A673 (cell line): ENCODE measurements around the gene CCDC88C. TPM values are rescaled to one million over a fixed set of nuclear protein-coding genes. Genes with fewer than 3 reads are reported as not detected.
"Not testable (repeated sequence)": the region's sequence is repeated elsewhere in the genome, so short reads cannot be mapped to it uniquely, and the experiment has no call there.

Experiments
- BruUV-seq: library from RNA; stranded (reverse); fragments of 400-500 nt; replicated peaks from 2 replicates; lab custom pipeline; 2021; lab: Mats Ljungman, UMichigan
- CTCF ChIA-PET: fragments of 300-600 bp; sonication (Branson Sonifier 250); formaldehyde crosslinking; loops from one replicate; lab custom pipeline; 2022; ENCODE audit warnings: antibody characterized with exemption; lab: Charles Lee
- POLR2A ChIA-PET: fragments of 300-600 bp; sonication (Branson Sonifier 250); formaldehyde crosslinking; loops from one replicate; lab custom pipeline; 2022; ENCODE audit warnings: antibody characterized with exemption; ENCODE audit not compliant: low non-redundant PET; lab: Charles Lee
- DNase-seq: peaks from one replicate; pipeline ENCODE4 v3.0.0-alpha.2; 2015; ENCODE audit warnings: low spot score
- H3K27ac ChIP-seq: fragments of 200-600 bp; sonication (generic); 2 replicates; pipeline ENCODE4 v1.5.1; 2016; ENCODE audit warnings: mixed run types, low read depth, mild to moderate bottlenecking, mixed read lengths, antibody characterized with exemption, low read length; ENCODE audit not compliant: poor library complexity, severe bottlenecking
- H3K27me3 ChIP-seq: fragments of 200-600 bp; sonication (generic); replicated peaks from 2 replicates; pipeline ENCODE4 v1.6.1; 2017; ENCODE audit warnings: mixed run types, low read depth, mild to moderate bottlenecking, mixed read lengths, antibody characterized with exemption, low read length; ENCODE audit not compliant: insufficient read depth, poor library complexity
- H3K36me3 ChIP-seq: fragments of 200-600 bp; sonication (generic); 2 replicates; pipeline ENCODE4 v1.6.1; 2016; ENCODE audit warnings: mixed run types, mild to moderate bottlenecking, mixed read lengths, antibody characterized with exemption, low read length; ENCODE audit not compliant: insufficient read depth, poor library complexity, severe bottlenecking
- H3K4me1 ChIP-seq: fragments of 200-600 bp; sonication (generic); 2 replicates; pipeline ENCODE4 v1.6.1; 2017; ENCODE audit warnings: mixed run types, mild to moderate bottlenecking, mixed read lengths, antibody characterized with exemption, low read length; ENCODE audit not compliant: insufficient read depth, poor library complexity, severe bottlenecking
- H3K4me3 ChIP-seq: fragments of 200-600 bp; sonication (generic); 2 replicates; pipeline ENCODE4 v1.5.1; 2016; ENCODE audit warnings: low read depth, mixed run types, mild to moderate bottlenecking, mixed read lengths, low read length; ENCODE audit not compliant: poor library complexity, severe bottlenecking
- H3K9me3 ChIP-seq: fragments of 200-600 bp; sonication (generic); 2 replicates; pipeline ENCODE4 v1.6.1; 2016; ENCODE audit warnings: mixed run types, low read depth, mild to moderate bottlenecking, mixed read lengths, antibody characterized with exemption, low read length; ENCODE audit not compliant: poor library complexity, severe bottlenecking
- EZH2 ChIP-seq: fragments of 200-600 bp; sonication (generic); IDR thresholded peaks from 2 replicates; pipeline ENCODE4 v1.6.1; 2017; ENCODE audit warnings: borderline replicate concordance, low read depth, mild to moderate bottlenecking, mixed read lengths, antibody characterized with exemption, low read length; ENCODE audit not compliant: poor library complexity, severe bottlenecking
- intact Hi-C: fragments of 100-400 bp; cut with micrococcal nuclease; formaldehyde crosslinking; loops from one replicate; pipeline ENCODE4 v1.10.0; 2022; ENCODE audit not compliant: unreplicated experiment
- total RNA-seq: library from RNA; stranded (reverse); gene quantifications from 2 replicates; pipeline ENCODE4 v1.2.3, GENCODE V29; 2021
- TF ChIP-seq, protein P1 (sequence below): fragments of 300-800, 200-600 bp; sonication (generic); conservative IDR thresholded peaks from 2 replicates; pipeline ENCODE4 v1.5.1; 2017; ENCODE audit warnings: low read depth, mild to moderate bottlenecking, antibody characterized with exemption, low read length, moderate library complexity, mixed read lengths

CCDC88C gene
- total RNA-seq, 1 experiment from 2014 or later: 49.1 TPM

DNA sequence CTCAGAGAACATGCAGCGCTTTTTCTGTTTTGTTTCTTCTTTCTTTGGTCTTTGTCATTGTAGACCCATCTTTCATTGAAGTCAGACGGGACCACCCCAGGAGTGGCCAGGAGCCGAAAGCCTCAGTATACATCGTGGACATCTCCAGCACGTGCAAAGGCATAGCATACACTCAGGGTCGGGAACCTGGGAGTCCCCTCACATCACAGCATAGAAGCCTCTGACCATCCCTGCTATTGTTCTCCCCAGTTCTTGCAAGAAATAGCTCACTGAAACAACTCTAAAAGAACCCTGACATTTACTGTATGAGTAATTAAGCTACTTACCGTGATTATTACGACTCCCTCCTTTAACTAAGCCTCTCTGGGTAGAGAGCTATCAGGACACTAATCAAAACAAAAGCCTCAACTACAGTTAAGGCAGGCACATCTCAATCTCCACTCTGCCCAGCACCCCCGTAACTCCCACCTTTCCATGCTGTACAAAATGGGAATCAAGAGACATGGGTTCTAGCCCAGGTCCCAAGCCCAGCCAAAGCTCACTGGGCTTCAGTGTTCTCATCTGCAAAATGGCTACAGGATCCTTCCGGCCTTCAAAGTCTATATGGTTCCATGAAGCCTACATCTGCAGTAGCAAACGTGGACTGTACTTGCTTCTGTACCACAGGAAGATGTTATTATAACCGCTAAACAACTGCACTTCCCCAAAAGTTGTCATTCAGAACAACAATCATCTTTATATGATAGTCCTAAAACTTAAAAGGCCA is 6.7 kb downstream of the CCDC88C start:
- peaks cover 12% of the 10 kb centered on the region for H3K36me3 ChIP-seq
- DNase-seq: no peak
- intact Hi-C loops: loop anchor here (10.0 kb wide), 1 partner anchor 504 kb away; no protein-coding TSS in a partner anchor
- H3K4me3 ChIP-seq: no peak overlapping the region
- H3K4me1 ChIP-seq: peaks cover 31% of the 10 kb centered on the region
- no TSS peak for BruUV-seq
- no peak overlapping the region for H3K27ac ChIP-seq
- ChIA-PET POLR2A (no interaction called here), CTCF (interaction anchor here (0.5 kb wide), 1 partner anchor 1472 kb away, joined by 5 read pairs; no protein-coding TSS in a partner anchor)
- H3K9me3 ChIP-seq: no peaks in the 10 kb centered on the region
- H3K27me3 ChIP-seq: no peaks in the 10 kb centered on the region
- TF ChIP-seq, protein P1, sequence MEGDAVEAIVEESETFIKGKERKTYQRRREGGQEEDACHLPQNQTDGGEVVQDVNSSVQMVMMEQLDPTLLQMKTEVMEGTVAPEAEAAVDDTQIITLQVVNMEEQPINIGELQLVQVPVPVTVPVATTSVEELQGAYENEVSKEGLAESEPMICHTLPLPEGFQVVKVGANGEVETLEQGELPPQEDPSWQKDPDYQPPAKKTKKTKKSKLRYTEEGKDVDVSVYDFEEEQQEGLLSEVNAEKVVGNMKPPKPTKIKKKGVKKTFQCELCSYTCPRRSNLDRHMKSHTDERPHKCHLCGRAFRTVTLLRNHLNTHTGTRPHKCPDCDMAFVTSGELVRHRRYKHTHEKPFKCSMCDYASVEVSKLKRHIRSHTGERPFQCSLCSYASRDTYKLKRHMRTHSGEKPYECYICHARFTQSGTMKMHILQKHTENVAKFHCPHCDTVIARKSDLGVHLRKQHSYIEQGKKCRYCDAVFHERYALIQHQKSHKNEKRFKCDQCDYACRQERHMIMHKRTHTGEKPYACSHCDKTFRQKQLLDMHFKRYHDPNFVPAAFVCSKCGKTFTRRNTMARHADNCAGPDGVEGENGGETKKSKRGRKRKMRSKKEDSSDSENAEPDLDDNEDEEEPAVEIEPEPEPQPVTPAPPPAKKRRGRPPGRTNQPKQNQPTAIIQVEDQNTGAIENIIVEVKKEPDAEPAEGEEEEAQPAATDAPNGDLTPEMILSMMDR: no peak
- TF ChIP-seq EZH2: no peak

DNA sequence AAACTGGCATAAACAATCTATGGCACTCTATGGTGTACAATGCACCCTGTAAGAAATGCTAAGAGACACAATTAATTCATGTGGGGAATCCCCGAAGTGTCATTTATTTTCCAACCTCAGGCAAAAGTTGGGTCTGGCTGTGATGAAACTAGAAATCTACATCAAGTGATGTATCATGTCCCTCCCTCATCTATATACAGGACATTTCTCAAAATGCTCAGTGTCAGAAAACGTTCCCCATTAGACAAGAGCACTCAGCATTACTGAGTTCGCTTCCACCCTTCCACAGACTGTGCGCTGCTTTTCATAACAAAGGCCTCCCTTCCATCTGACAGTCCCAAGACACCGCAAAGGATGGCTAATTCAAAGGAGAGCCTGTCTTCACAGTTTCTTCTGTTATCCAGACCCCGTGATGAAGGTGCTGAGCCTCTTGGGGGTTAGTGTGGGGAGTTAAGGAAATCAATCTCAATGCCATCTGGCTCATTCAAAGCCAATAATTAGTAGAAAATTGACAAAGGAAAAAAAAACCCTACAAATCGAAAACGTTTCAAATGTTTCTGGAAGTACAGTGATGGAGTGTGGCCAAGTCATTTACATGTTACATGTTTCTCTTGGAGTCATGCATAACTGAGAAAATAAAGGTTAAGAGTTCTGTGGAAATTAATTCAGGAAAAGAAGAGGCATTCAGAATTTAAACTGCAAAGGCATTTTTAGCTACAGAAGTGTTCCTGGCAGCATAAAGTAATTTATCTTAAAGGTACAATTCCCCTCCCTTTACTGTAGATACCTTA is 7.5 kb downstream of the CCDC88C start:
- BruUV-seq: no TSS peak
- ChIA-PET CTCF (no interaction called here), POLR2A (no interaction called here)
- Histone ChIP-seq H3K4me1 (peaks cover 23% of the 10 kb centered on the region), H3K4me3 (no peak overlapping the region), H3K36me3 (peaks cover 12% of the 10 kb centered on the region), H3K27ac (no peak overlapping the region), H3K9me3 (no peaks in the 10 kb centered on the region), H3K27me3 (no peaks in the 10 kb centered on the region)
- no peak for DNase-seq
- no peak for TF ChIP-seq EZH2
- TF ChIP-seq, protein P1: no peak
- intact Hi-C loops: loop anchor here (10.0 kb wide), 1 partner anchor 505 kb away; no protein-coding TSS in a partner anchor

DNA sequence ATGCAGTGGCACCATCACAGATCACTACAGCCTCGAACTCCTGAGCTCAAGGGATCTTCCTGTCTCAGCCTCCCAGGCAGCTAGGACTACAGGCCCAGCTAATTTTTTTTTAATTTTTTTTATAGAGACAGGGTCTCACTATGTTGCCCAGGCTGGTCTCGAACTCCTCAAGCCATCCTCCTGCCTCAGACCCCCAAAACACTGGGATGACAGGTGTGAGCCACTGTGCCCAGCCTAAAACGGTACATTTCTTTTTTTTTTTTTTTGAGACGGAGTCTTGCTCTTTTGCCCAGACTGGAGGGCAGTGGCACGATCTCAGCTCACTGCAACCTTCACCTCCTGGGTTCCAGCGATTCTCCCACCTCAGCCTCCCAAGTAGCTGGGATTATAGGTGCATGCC is 8.4 kb downstream of the CCDC88C start:
- DNase-seq, H3K4me3 ChIP-seq, BruUV-seq, intact Hi-C loops, CTCF ChIA-PET, H3K9me3 ChIP-seq, H3K27ac ChIP-seq, H3K27me3 ChIP-seq: not testable (repeated sequence)
- peaks cover 12% of the 10 kb centered on the region for H3K36me3 ChIP-seq
- POLR2A ChIA-PET: interaction anchor here (0.7 kb wide), 1 partner anchor 10 kb away, joined by 3 read pairs; no protein-coding TSS in a partner anchor
- peaks cover 16% of the 10 kb centered on the region for H3K4me1 ChIP-seq
